ENCODE data around the gene KIAA0040. TPM values are rescaled to one million over a fixed set of nuclear protein-coding genes. Genes with fewer than 3 reads are reported as not detected.

The KIAA0040 gene
- polyA plus RNA-seq, 1 donor from 2014 or later, result not detected

DNA sequence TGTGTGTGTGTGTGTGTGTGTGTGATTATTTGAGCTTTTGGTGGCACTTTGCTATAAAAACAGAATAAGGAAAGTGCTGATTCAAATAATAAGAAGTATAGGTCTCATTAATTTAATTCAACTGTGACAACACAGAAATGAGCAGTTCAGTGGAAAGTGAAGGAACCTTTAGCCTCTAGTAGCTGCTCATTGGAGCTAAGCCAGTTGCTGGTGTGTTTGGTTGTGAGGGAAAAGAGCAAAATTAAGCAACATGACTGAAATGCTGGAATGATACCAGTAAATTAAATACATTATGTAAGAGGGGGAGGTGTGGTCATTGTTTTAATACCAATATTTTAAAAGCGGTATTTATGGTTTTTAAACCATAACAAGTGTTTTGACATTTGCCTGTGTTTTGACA is 55.2 kb downstream of the KIAA0040 start:
- TF ChIP-seq, protein P1, sequence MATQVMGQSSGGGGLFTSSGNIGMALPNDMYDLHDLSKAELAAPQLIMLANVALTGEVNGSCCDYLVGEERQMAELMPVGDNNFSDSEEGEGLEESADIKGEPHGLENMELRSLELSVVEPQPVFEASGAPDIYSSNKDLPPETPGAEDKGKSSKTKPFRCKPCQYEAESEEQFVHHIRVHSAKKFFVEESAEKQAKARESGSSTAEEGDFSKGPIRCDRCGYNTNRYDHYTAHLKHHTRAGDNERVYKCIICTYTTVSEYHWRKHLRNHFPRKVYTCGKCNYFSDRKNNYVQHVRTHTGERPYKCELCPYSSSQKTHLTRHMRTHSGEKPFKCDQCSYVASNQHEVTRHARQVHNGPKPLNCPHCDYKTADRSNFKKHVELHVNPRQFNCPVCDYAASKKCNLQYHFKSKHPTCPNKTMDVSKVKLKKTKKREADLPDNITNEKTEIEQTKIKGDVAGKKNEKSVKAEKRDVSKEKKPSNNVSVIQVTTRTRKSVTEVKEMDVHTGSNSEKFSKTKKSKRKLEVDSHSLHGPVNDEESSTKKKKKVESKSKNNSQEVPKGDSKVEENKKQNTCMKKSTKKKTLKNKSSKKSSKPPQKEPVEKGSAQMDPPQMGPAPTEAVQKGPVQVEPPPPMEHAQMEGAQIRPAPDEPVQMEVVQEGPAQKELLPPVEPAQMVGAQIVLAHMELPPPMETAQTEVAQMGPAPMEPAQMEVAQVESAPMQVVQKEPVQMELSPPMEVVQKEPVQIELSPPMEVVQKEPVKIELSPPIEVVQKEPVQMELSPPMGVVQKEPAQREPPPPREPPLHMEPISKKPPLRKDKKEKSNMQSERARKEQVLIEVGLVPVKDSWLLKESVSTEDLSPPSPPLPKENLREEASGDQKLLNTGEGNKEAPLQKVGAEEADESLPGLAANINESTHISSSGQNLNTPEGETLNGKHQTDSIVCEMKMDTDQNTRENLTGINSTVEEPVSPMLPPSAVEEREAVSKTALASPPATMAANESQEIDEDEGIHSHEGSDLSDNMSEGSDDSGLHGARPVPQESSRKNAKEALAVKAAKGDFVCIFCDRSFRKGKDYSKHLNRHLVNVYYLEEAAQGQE (IDR thresholded peaks at IDR 0.05; ENCODE audit: borderline replicate concordance), result no peak
- no peak for TF ChIP-seq EZH2 (IDR thresholded peaks at IDR 0.05; ENCODE audit: borderline replicate concordance, insufficient read depth, low read length, poor library complexity, severe bottlenecking)
- TF ChIP-seq POLR2AphosphoS5 (IDR thresholded peaks at IDR 0.05), result no peak
- TF ChIP-seq TAF1 (IDR thresholded peaks at IDR 0.05; ENCODE audit: low read depth), result no peak
- no peak for TF ChIP-seq SMC3 (conservative IDR thresholded peaks at IDR 0.05; ENCODE audit: poor library complexity)
- TF ChIP-seq EP300 (conservative IDR thresholded peaks at IDR 0.05; ENCODE audit: poor library complexity, severe bottlenecking), result no peak
- TF ChIP-seq, protein P2, sequence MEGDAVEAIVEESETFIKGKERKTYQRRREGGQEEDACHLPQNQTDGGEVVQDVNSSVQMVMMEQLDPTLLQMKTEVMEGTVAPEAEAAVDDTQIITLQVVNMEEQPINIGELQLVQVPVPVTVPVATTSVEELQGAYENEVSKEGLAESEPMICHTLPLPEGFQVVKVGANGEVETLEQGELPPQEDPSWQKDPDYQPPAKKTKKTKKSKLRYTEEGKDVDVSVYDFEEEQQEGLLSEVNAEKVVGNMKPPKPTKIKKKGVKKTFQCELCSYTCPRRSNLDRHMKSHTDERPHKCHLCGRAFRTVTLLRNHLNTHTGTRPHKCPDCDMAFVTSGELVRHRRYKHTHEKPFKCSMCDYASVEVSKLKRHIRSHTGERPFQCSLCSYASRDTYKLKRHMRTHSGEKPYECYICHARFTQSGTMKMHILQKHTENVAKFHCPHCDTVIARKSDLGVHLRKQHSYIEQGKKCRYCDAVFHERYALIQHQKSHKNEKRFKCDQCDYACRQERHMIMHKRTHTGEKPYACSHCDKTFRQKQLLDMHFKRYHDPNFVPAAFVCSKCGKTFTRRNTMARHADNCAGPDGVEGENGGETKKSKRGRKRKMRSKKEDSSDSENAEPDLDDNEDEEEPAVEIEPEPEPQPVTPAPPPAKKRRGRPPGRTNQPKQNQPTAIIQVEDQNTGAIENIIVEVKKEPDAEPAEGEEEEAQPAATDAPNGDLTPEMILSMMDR (IDR thresholded peaks at IDR 0.05; ENCODE audit: poor library complexity, severe bottlenecking), result no peak
- TF ChIP-seq RAD21 (conservative IDR thresholded peaks at IDR 0.05), result no peak
- TF ChIP-seq MXI1 (conservative IDR thresholded peaks at IDR 0.05; ENCODE audit: poor library complexity, severe bottlenecking), result no peak
- H3K36me3 ChIP-seq (ENCODE audit: insufficient read depth, low read length), result no peaks in the 10 kb centered on the region
- no peak overlapping the region for H3K4me3 ChIP-seq (ENCODE audit: low read length)
- no peaks in the 10 kb centered on the region for H3K9me2 ChIP-seq (ENCODE audit: insufficient read depth, low read length)
- H3K4me2 ChIP-seq (ENCODE audit: low read length), result no peak overlapping the region
- H4K20me1 ChIP-seq (ENCODE audit: insufficient read depth), result no peaks in the 10 kb centered on the region
- H3K79me2 ChIP-seq (replicated peaks; ENCODE audit: insufficient read depth, low read length), result no peaks in the 10 kb centered on the region
- H3K27ac ChIP-seq (ENCODE audit: low read length), result peak overlapping the region; percentile 63
- no peaks in the 10 kb centered on the region for H3F3A ChIP-seq (ENCODE audit: insufficient read depth, low read length, poor library complexity, severe bottlenecking)
- H2AFZ ChIP-seq (ENCODE audit: low read depth, low read length), result no peak overlapping the region
- H3K9me3 ChIP-seq (ENCODE audit: low read length), result no peaks in the 10 kb centered on the region
- no peaks in the 10 kb centered on the region for H3K27me3 ChIP-seq (ENCODE audit: insufficient read depth, low read depth, low read length)
- no peak overlapping the region for H3K9ac ChIP-seq (ENCODE audit: low read length)

DNA sequence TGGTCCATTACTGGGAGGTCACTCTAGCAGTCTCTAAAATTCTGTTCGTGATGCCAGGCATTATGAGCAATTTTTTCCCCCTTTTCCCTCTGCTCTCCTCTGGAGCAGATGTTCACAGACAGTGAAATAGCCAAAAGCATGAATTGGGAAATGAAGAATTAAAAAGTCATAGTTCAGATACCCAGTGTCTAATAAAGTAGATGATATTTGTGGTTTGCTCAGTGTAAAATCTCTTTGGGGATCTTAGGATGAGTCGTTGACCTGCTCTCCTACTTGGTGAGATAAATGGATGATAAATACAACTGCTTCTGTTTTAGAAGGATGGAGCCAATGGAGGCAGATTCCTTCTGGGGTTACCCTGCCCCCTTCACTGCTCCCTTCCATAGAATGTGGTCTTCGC is 56.3 kb downstream of the KIAA0040 start:
- TF ChIP-seq, protein P1 (IDR thresholded peaks at IDR 0.05; ENCODE audit: borderline replicate concordance), result no peak
- TF ChIP-seq, protein P2 (IDR thresholded peaks at IDR 0.05; ENCODE audit: poor library complexity, severe bottlenecking), result no peak
- H3K79me2 ChIP-seq (replicated peaks; ENCODE audit: insufficient read depth, low read length), result no peaks in the 10 kb centered on the region
- no peaks in the 10 kb centered on the region for H3K27me3 ChIP-seq (ENCODE audit: insufficient read depth, low read depth, low read length)
- H3K9ac ChIP-seq (ENCODE audit: low read length), result no peak overlapping the region
- H3K36me3 ChIP-seq (ENCODE audit: insufficient read depth, low read length), result no peaks in the 10 kb centered on the region
- no peaks in the 10 kb centered on the region for H3K9me2 ChIP-seq (ENCODE audit: insufficient read depth, low read length)
- H3F3A ChIP-seq (ENCODE audit: insufficient read depth, low read length, poor library complexity, severe bottlenecking), result no peaks in the 10 kb centered on the region
- H4K20me1 ChIP-seq (ENCODE audit: insufficient read depth), result no peaks in the 10 kb centered on the region
- H3K4me2 ChIP-seq (ENCODE audit: low read length), result no peak overlapping the region
- no peak overlapping the region for H2AFZ ChIP-seq (ENCODE audit: low read depth, low read length)
- H3K9me3 ChIP-seq (ENCODE audit: low read length), result no peaks in the 10 kb centered on the region
- peak overlapping the region; percentile 63 for H3K27ac ChIP-seq (ENCODE audit: low read length)
- no peak overlapping the region for H3K4me3 ChIP-seq (ENCODE audit: low read length)
